Thyroid gland (tissue), 4 donors: ENCODE data around the gene TRIM71. TPM values are rescaled to one million over a fixed set of nuclear protein-coding genes. Genes with fewer than 3 reads are reported as not detected.
"Not testable (repeated sequence)": the region's sequence is repeated elsewhere in the genome, so short reads cannot be mapped to it uniquely, and the experiment has no call there.

ENCODE experiments used
- DNase-seq, 2 donors: peaks; one replicate each; pipeline ENCODE4 v3.0.0-alpha.2; 2019
- H3K27ac ChIP-seq, 3 donors: fragments of 200-600 bp; sonication (generic); 1 replicate in 2 of 3; 2 replicates in 1 of 3; pipeline ENCODE4 v1.5.1; 2016 to 2019; ENCODE audit warnings: mild to moderate bottlenecking in 1 of 3, moderate library complexity in 1 of 3
- H3K27me3 ChIP-seq: fragments of 200-600 bp; sonication (generic); one replicate; pipeline ENCODE4 v1.5.1; 2019
- H3K36me3 ChIP-seq, 2 donors: fragments of 200-600 bp; sonication (generic); one replicate each; pipeline ENCODE4 v1.5.1; 2016 to 2019
- H3K4me1 ChIP-seq, 2 donors: fragments of 200-600 bp; sonication (generic); one replicate each; pipeline ENCODE4 v1.5.1; 2017 to 2019
- H3K4me3 ChIP-seq, 3 donors: fragments of 200-600 bp; sonication (generic); replicated peaks in 1 of 3; 1 replicate in 2 of 3; 2 replicates in 1 of 3; pipeline ENCODE4 v1.5.1; 2016; ENCODE audit warnings: mild to moderate bottlenecking in 1 of 3
- H3K9me3 ChIP-seq: fragments of 200-600 bp; sonication (generic); one replicate; pipeline ENCODE4 v1.5.1; 2017
- CTCF ChIP-seq, 6 experiments: fragments of 200-600 bp in 3 of 6; fragments of 450-650 bp in 3 of 6; sonication (generic) in 3 of 6; IDR thresholded peaks; one replicate each; pipeline ENCODE4 v1.5.1; 2016 to 2019; ENCODE audit warnings: antibody characterized with exemption in 6 of 6, mild to moderate bottlenecking in 2 of 6, inconsistent platforms in 1 of 6, moderate library complexity in 1 of 6
- POLR2A ChIP-seq, 2 donors: fragments of 450-650 bp; IDR thresholded peaks; one replicate each; pipeline ENCODE4 v1.6.1; 2017; ENCODE audit warnings: antibody characterized with exemption in 2 of 2, mild to moderate bottlenecking in 2 of 2, moderate library complexity in 1 of 2
- WGBS, 2 donors: methylation state at CpG; one replicate each; pipeline ENCODE4 v1.1.5; 2017; 5-methylcytosine and 5-hydroxymethylcytosine counted together
- intact Hi-C: fragments of 100-400 bp; cut with DNase I; formaldehyde crosslinking; loops from one replicate; pipeline ENCODE4 v1.15.1; 2023
- total RNA-seq, 4 donors: library from RNA; depleted of rRNA; stranded (reverse); fragments of >200 nt; gene quantifications; one replicate each; pipeline ENCODE4 v1.2.3, GENCODE V29; 2016

Gene TRIM71
- total RNA-seq, 4 donors from 2014 or later, result under 0.01 to 0.15 (median 0.13) TPM; not detected in 1

GRCh38 chr3:32844914-32845313 lies 27.1 kb downstream of the TRIM71 start:
- H3K27me3 ChIP-seq, result no peaks in the 10 kb centered on the region
- H3K4me3 ChIP-seq, result no peak overlapping the region
- intact Hi-C loops, result no loop called here
- no peak for TF ChIP-seq CTCF (IDR thresholded peaks at IDR 0.05)
- TF ChIP-seq POLR2A (IDR thresholded peaks at IDR 0.05), result no peak
- 83 to 100% methylated on average over 1 of the region's 1 CpG for WGBS, 2 donors
- no peaks in the 10 kb centered on the region for H3K36me3 ChIP-seq
- peaks cover 0 to under 1% of the 10 kb centered on the region in 2 donors for H3K4me1 ChIP-seq
- no peaks in the 10 kb centered on the region for H3K9me3 ChIP-seq
- peak; percentile 48 to 63 for DNase-seq
- no peak overlapping the region for H3K27ac ChIP-seq

- WGBS, 2 donors, result 93 to 96% methylated on average over 6 of the region's 6 CpGs
- H3K27me3 ChIP-seq, H3K4me1 ChIP-seq, intact Hi-C loops, H3K4me3 ChIP-seq, H3K27ac ChIP-seq, H3K9me3 ChIP-seq, H3K36me3 ChIP-seq, DNase-seq: not testable (repeated sequence)
These were observed 27.7 kb downstream of the TRIM71 start for GRCh38 chr3:32845546-32845945.

- H3K27ac ChIP-seq, H3K36me3 ChIP-seq, DNase-seq, intact Hi-C loops, H3K9me3 ChIP-seq, H3K4me1 ChIP-seq, H3K27me3 ChIP-seq, H3K4me3 ChIP-seq: not testable (repeated sequence)
- WGBS, 2 donors, result 91 to 98% methylated on average over 15 of the region's 15 CpGs
These were observed 29.2 kb downstream of the TRIM71 start for GRCh38 chr3:32847045-32847444.

- WGBS, 2 donors, result 78 to 93% methylated on average over 1 of the region's 1 CpG
- H3K4me1 ChIP-seq, result peaks cover 0 to 9% of the 10 kb centered on the region in 2 donors
These were observed 29.7 kb downstream of the TRIM71 start for GRCh38 chr3:32847528-32847927.

GRCh38 chr3:32848215-32848614 lies 30.4 kb downstream of the TRIM71 start:
- intact Hi-C loops, result no loop called here
- peaks cover 0 to 9% of the 10 kb centered on the region in 2 donors for H3K4me1 ChIP-seq
- TF ChIP-seq CTCF (IDR thresholded peaks at IDR 0.05) (no peak), POLR2A (IDR thresholded peaks at IDR 0.05) (no peak)
- H3K27me3 ChIP-seq, result no peaks in the 10 kb centered on the region
- H3K27ac ChIP-seq, result no peak overlapping the region
- H3K4me3 ChIP-seq, result no peak overlapping the region
- H3K9me3 ChIP-seq, result no peaks in the 10 kb centered on the region
- no peak for DNase-seq
- WGBS, 2 donors, result 66 to 73% methylated on average over 4 of the region's 4 CpGs
- no peaks in the 10 kb centered on the region for H3K36me3 ChIP-seq

More at GRCh38 chr3:32847528-32847927, 29.7 kb downstream of the TRIM71 start:
- Histone ChIP-seq H3K27me3 (no peaks in the 10 kb centered on the region), H3K4me3 (no peak overlapping the region), H3K9me3 (no peaks in the 10 kb centered on the region), H3K36me3 (no peaks in the 10 kb centered on the region), H3K27ac (no peak overlapping the region)
- no peak for DNase-seq
- intact Hi-C loops, result no loop called here
- no peak for TF ChIP-seq POLR2A (IDR thresholded peaks at IDR 0.05)
- TF ChIP-seq CTCF (IDR thresholded peaks at IDR 0.05), result no peak

- Histone ChIP-seq H3K27me3 (no peaks in the 10 kb centered on the region), H3K36me3 (no peaks in the 10 kb centered on the region), H3K27ac (no peak overlapping the region), H3K4me1 (peaks cover 0 to 9% of the 10 kb centered on the region in 2 donors), H3K4me3 (no peak overlapping the region), H3K9me3 (no peaks in the 10 kb centered on the region)
- 89 to 93% methylated on average over 4 of the region's 4 CpGs for WGBS, 2 donors
- no peak for DNase-seq
- TF ChIP-seq CTCF (IDR thresholded peaks at IDR 0.05), result no peak
- TF ChIP-seq POLR2A (IDR thresholded peaks at IDR 0.05), result no peak
- intact Hi-C loops, result no loop called here
These were observed 31.2 kb downstream of the TRIM71 start for GRCh38 chr3:32849046-32849445.
